ENCODE results near the gene HDAC4.

- TF ChIP-seq SP1 (IDR thresholded peaks at IDR 0.05) (no peak), BHLHE40 (IDR thresholded peaks at IDR 0.05; ENCODE audit: borderline replicate concordance) (no peak), ARNT (IDR thresholded peaks at IDR 0.05) (no peak), HDGF (IDR thresholded peaks at IDR 0.05; ENCODE audit: borderline replicate concordance) (no peak), ELF4 (IDR thresholded peaks at IDR 0.05) (no peak), FOXK2 (IDR thresholded peaks at IDR 0.05) (no peak)
Measured at GRCh38 chr2:239193401-239193811, 207.4 kb downstream of the HDAC4 start.

Measured in HEK293T (cell line).